GM12865 (cell line): ENCODE data around the gene RPIA.
"Not testable (repeated sequence)": the region's sequence is repeated elsewhere in the genome, so short reads cannot be mapped to it uniquely, and the experiment has no call there.

Experiments used
- DNase-seq: peaks from one replicate; pipeline ENCODE4 v3.0.0; 2010; ENCODE audit warnings: low read depth
- H3K4me3 ChIP-seq: 2 replicates; pipeline ENCODE4 v1.5.1; 2011; ENCODE audit warnings: mild to moderate bottlenecking, low read depth, low read length, control low read depth
- CTCF ChIP-seq: IDR thresholded peaks from 2 replicates; pipeline ENCODE4 v1.5.1; 2011; ENCODE audit warnings: low read length, control low read depth, low read depth, inconsistent platforms; ENCODE audit not compliant: insufficient read depth; ENCODE audit errors: missing control alignments

The RPIA gene

GRCh38 chr2:88770016-88770415 is 78.5 kb downstream of the RPIA start:
- no peak overlapping the region for H3K4me3 ChIP-seq
- no peak for DNase-seq
- TF ChIP-seq CTCF = no peak

- H3K4me3 ChIP-seq, DNase-seq: not testable (repeated sequence)
Observed at GRCh38 chr2:88773233-88774028, 82.0 kb downstream of the RPIA start.

GRCh38 chr2:88789213-88789612 is 97.7 kb downstream of the RPIA start:
- not testable (repeated sequence) for DNase-seq, H3K4me3 ChIP-seq

GRCh38 chr2:88795932-88796331 is 104.5 kb downstream of the RPIA start:
- DNase-seq = not testable (repeated sequence)

GRCh38 chr2:88796523-88796922 is 105.0 kb downstream of the RPIA start:
- H3K4me3 ChIP-seq, DNase-seq: not testable (repeated sequence)

More at GRCh38 chr2:88795932-88796331, 104.5 kb downstream of the RPIA start:
- not testable (repeated sequence) for H3K4me3 ChIP-seq

GRCh38 chr2:88797164-88797563 is 105.7 kb downstream of the RPIA start:
- DNase-seq, H3K4me3 ChIP-seq: not testable (repeated sequence)
